ENCODE measurements around the gene APOBEC3F. TPM values are rescaled to one million over a fixed set of nuclear protein-coding genes. Genes with fewer than 3 reads are reported as not detected.
A peak's percentile ranks its signal among the peaks of the same experiment; 100 is the strongest.
"Not testable (repeated sequence)": the region's sequence is repeated elsewhere in the genome, so short reads cannot be mapped to it uniquely, and the experiment has no call there.

Gene APOBEC3F
- total RNA-seq (ENCODE audit: low replicate concordance): 1.3 and 4.3 TPM in 2 replicates

- peak; percentile 54 for DNase-seq (ENCODE audit: low read depth)
- peak; percentile 16 for TF ChIP-seq CTCF (IDR thresholded peaks at IDR 0.05; ENCODE audit: insufficient read depth, low read length)
Observed at GRCh38 chr22:39040538-39041296, at the start of gene APOBEC3F. APOBEC3F (plus strand) TSS chr22:39040864; CDS start chr22:39040961, 97 bp downstream.

GRCh38 chr22:38992871-38993371, 47.7 kb upstream of the APOBEC3F start:
- not testable (repeated sequence) for H3K4me3 ChIP-seq (ENCODE audit: low read depth, low read length); DNase-seq (ENCODE audit: low read depth)

More at GRCh38 chr22:39040538-39041296, at the start of gene APOBEC3F:
- H3K4me3 ChIP-seq (ENCODE audit: low read depth, low read length): peak within 1 kb of the TSS; percentile 76

GRCh38 chr22:38996105-38996504, 44.6 kb upstream of the APOBEC3F start:
- no peak for TF ChIP-seq CTCF (IDR thresholded peaks at IDR 0.05; ENCODE audit: insufficient read depth, low read length)
- H3K4me3 ChIP-seq (ENCODE audit: low read depth, low read length): no peak overlapping the region
- DNase-seq (ENCODE audit: low read depth): no peak

- no peak overlapping the region for H3K4me3 ChIP-seq (ENCODE audit: low read depth, low read length)
- DNase-seq (ENCODE audit: low read depth): no peak
- TF ChIP-seq CTCF (IDR thresholded peaks at IDR 0.05; ENCODE audit: insufficient read depth, low read length): no peak
Observed at GRCh38 chr22:38997518-38997917, 43.1 kb upstream of the APOBEC3F start.

- peak; percentile 83 for TF ChIP-seq CTCF (IDR thresholded peaks at IDR 0.05; ENCODE audit: insufficient read depth, low read length)
- peak; percentile 92 for DNase-seq (ENCODE audit: low read depth)
- H3K4me3 ChIP-seq (ENCODE audit: low read depth, low read length): no peak overlapping the region
Observed at GRCh38 chr22:39003165-39003638, 37.5 kb upstream of the APOBEC3F start.

GRCh38 chr22:39007177-39007576, 33.5 kb upstream of the APOBEC3F start:
- TF ChIP-seq CTCF (IDR thresholded peaks at IDR 0.05; ENCODE audit: insufficient read depth, low read length): no peak
- DNase-seq (ENCODE audit: low read depth): no peak
- H3K4me3 ChIP-seq (ENCODE audit: low read depth, low read length): no peak overlapping the region

- DNase-seq (ENCODE audit: low read depth); H3K4me3 ChIP-seq (ENCODE audit: low read depth, low read length): not testable (repeated sequence)
Observed at GRCh38 chr22:39008271-39008850, 32.3 kb upstream of the APOBEC3F start.
